HL-60 (cell line): ENCODE results near the gene PPP1R27.

Experiments
- DNase-seq, 2 experiments: peaks; one replicate each; pipeline ENCODE4 v3.0.0-alpha.2; 2010 to 2020; ENCODE audit warnings: low read depth in 1 of 2, low spot score in 1 of 2
- H3K27ac ChIP-seq: fragments of 250-450 bp; sonication (Bioruptor Pico); replicated peaks from 2 replicates; pipeline ENCODE4 v1.5.1; 2020; ENCODE audit warnings: mild to moderate bottlenecking, moderate library complexity
- H3K27me3 ChIP-seq: fragments of 250-450 bp; sonication (Bioruptor Pico); 2 replicates; pipeline ENCODE4 v1.5.1; 2021; ENCODE audit warnings: mild to moderate bottlenecking, moderate library complexity; ENCODE audit not compliant: insufficient read depth, poor library complexity, severe bottlenecking
- H3K4me3 ChIP-seq: replicated peaks from 2 replicates; pipeline ENCODE4 v1.5.1; 2011; ENCODE audit warnings: mild to moderate bottlenecking, control low read depth, low read length; ENCODE audit not compliant: insufficient read depth
- GABPA ChIP-seq: IDR thresholded peaks from 2 replicates; pipeline ENCODE4 v1.6.1; 2012; ENCODE audit warnings: low read depth
- POLR2AphosphoS5 ChIP-seq: IDR thresholded peaks from 2 replicates; pipeline ENCODE4 v1.6.1; 2012; ENCODE audit warnings: low read depth
- SPI1 ChIP-seq: IDR thresholded peaks from 2 replicates; pipeline ENCODE4 v1.6.1; 2012; ENCODE audit warnings: low read depth, mild to moderate bottlenecking, borderline replicate concordance
- TF ChIP-seq, protein P1 (sequence below): IDR thresholded peaks from one replicate; pipeline ENCODE4 v1.5.1; 2011; ENCODE audit warnings: low read length, control low read depth, inconsistent platforms; ENCODE audit not compliant: insufficient read depth
- TF ChIP-seq, protein P2 (sequence below): IDR thresholded peaks from 2 replicates; pipeline ENCODE4 v1.6.1; 2012; ENCODE audit warnings: low read depth; ENCODE audit not compliant: insufficient replicate concordance

The PPP1R27 gene

DNA sequence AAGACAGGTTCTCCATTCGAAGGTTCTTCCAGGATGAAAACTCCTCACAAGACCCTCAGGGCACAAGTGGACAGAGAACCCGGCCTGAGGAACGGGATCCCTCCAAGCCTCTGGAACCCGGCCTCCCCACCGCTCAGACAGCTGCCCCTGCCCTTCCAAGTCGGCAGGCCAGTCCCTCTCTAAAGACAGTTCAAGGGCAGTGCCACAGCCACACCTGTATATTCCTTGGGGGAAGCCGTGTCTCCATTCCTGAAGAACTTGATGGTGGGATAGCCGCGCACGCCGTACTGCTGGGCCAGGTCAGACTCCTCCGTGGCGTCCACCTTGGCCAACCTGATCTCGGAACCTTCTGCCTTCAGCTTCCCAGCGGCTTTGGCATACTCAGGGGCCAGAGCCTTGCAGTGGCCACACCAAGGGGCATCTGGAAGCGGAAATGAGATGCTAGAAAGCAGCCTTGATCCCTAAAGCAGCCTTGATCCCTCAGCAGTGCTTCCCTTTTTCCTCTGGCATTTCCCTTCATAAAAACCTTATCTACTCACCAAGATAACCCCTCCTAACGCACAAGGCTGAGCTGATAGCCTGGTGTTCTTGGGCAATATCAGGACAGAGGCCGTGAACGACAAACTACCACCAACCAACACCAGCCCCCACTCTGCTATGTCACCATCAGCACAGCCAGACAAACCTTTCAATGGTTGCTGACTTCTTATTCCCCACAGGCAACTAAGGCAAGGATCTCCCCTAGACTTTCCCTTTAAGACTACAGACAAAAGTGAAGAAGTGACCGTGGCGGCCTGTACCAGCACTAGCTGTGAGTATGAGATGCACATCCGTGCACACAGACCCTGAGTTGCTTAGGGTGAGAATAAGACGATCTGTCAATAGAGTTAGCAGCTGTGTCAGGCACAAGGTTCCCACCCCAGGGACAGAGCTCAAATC lies 24.4 kb upstream of the PPP1R27 start:
- peak overlapping the region; percentile 89 for H3K4me3 ChIP-seq
- TF ChIP-seq, protein P1, sequence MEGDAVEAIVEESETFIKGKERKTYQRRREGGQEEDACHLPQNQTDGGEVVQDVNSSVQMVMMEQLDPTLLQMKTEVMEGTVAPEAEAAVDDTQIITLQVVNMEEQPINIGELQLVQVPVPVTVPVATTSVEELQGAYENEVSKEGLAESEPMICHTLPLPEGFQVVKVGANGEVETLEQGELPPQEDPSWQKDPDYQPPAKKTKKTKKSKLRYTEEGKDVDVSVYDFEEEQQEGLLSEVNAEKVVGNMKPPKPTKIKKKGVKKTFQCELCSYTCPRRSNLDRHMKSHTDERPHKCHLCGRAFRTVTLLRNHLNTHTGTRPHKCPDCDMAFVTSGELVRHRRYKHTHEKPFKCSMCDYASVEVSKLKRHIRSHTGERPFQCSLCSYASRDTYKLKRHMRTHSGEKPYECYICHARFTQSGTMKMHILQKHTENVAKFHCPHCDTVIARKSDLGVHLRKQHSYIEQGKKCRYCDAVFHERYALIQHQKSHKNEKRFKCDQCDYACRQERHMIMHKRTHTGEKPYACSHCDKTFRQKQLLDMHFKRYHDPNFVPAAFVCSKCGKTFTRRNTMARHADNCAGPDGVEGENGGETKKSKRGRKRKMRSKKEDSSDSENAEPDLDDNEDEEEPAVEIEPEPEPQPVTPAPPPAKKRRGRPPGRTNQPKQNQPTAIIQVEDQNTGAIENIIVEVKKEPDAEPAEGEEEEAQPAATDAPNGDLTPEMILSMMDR = no peak
- TF ChIP-seq, protein P2, sequence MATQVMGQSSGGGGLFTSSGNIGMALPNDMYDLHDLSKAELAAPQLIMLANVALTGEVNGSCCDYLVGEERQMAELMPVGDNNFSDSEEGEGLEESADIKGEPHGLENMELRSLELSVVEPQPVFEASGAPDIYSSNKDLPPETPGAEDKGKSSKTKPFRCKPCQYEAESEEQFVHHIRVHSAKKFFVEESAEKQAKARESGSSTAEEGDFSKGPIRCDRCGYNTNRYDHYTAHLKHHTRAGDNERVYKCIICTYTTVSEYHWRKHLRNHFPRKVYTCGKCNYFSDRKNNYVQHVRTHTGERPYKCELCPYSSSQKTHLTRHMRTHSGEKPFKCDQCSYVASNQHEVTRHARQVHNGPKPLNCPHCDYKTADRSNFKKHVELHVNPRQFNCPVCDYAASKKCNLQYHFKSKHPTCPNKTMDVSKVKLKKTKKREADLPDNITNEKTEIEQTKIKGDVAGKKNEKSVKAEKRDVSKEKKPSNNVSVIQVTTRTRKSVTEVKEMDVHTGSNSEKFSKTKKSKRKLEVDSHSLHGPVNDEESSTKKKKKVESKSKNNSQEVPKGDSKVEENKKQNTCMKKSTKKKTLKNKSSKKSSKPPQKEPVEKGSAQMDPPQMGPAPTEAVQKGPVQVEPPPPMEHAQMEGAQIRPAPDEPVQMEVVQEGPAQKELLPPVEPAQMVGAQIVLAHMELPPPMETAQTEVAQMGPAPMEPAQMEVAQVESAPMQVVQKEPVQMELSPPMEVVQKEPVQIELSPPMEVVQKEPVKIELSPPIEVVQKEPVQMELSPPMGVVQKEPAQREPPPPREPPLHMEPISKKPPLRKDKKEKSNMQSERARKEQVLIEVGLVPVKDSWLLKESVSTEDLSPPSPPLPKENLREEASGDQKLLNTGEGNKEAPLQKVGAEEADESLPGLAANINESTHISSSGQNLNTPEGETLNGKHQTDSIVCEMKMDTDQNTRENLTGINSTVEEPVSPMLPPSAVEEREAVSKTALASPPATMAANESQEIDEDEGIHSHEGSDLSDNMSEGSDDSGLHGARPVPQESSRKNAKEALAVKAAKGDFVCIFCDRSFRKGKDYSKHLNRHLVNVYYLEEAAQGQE = no peak
- TF ChIP-seq GABPA (no peak), SPI1 (no peak), POLR2AphosphoS5 (peak; percentile 28)
- H3K27ac ChIP-seq = peak overlapping the region; percentile 91
- peak; percentile 32 to 57 for DNase-seq
- no peaks in the 10 kb centered on the region for H3K27me3 ChIP-seq

DNA sequence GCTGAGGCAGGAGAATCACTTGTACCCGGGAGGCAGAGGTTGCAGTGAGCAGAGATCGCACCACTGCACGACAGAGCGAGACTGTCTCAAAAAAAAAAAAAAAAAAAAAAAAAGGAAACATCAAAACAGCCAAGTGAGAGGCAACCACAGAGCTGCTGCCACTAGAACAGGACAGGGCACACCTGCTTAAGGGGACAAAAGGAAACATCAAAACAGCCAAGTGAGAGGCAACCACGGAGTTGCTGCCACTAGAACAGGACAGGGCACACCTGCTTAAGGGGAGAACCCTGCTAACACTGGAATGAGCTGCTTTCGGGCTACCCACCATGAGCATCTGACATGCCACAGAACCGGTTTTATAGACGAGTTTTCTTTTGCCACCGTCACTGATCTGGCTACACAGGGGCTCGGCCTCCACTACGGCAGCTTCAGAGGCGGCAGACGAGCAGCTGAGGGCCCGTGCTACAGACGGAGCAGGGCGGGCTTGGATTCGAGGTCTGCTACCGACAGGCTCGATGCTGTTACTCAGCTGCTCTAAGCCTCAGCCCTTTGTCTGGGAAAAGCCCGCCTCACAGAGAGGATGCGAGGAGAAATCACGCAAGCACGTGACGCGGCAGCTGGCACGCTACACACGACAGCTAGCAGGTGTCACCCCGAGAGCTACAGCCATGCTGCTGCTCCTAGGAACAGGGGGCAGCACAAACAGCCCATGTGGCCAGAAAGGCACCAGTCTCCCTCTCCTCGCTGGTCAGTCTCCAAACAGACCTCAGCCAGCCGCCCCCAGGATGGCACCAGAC lies 23.5 kb upstream of the PPP1R27 start:
- TF ChIP-seq GABPA = no peak
- TF ChIP-seq, protein P1 = no peak
- no peak for TF ChIP-seq SPI1
- TF ChIP-seq, protein P2 = no peak
- TF ChIP-seq POLR2AphosphoS5 = peak; percentile 37; the same call in 1 of the 2 replicates
- H3K27ac ChIP-seq = peak overlapping the region; percentile 91
- H3K27me3 ChIP-seq = no peaks in the 10 kb centered on the region
- DNase-seq = peak; percentile 68 to 73
- peak overlapping the region; percentile 89 for H3K4me3 ChIP-seq

DNA sequence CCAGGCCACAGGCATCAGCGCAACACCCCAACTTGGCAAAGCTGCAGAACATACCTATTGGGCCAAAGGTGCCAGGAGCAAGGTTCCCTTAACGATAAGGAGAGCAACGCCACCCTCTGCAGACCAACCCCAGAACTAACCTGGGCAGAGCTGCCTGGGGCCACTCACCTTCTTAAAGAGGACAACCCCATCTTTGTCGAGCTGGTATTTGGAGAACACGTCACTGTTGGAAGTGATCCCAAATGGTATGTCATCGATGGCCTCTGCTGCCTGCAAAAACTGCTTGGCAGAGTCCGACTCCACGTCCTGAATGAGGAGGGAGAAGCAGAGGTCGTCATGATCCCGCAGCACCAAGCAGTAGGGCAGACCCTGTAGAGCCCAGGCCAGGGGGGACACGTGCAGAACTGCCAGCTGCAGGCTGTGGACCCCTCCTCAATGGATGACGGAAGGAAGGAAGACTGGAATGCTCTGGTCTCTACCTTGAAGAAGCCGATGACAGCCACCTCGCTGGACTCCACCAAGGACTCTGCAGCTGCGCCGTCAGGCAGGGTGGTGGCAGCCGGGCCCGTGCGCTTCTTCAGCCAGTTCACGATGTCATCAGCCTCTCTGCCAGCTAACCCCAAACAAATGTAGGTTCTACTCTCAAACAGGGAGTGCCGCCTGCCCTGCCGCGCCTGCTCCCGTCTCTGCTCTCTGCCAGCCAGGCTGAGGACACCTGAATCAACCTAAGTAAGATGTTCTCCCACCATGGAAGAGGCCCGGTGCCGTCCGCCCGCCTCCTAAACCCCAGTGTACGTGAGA lies 20.3 kb upstream of the PPP1R27 start:
- DNase-seq = peak in 1 of 2 experiments; percentile 55
- TF ChIP-seq SPI1 (no peak), POLR2AphosphoS5 (peak; percentile 91; the same call in 1 of the 2 replicates), GABPA (no peak)
- TF ChIP-seq, protein P1 = no peak
- TF ChIP-seq, protein P2 = no peak

More for the DNA sequence above, 20.3 kb upstream of the PPP1R27 start:
- Histone ChIP-seq H3K27ac (peak overlapping the region; percentile 91), H3K4me3 (no peak overlapping the region), H3K27me3 (no peaks in the 10 kb centered on the region)
